CD4-positive, alpha-beta T cell treated with Interferon gamma for 1 hour (primary cell): ENCODE data around the gene RALY.
"Not testable (repeated sequence)": the region's sequence is repeated elsewhere in the genome, so short reads cannot be mapped to it uniquely, and the experiment has no call there.

Experiments
- DNase-seq: peaks from one replicate; pipeline ENCODE4 v3.0.0-alpha.2; 2020

The RALY gene

GRCh38 chr20:34018166-34018565 is 24.5 kb downstream of the RALY start:
- no peak for DNase-seq

DNA sequence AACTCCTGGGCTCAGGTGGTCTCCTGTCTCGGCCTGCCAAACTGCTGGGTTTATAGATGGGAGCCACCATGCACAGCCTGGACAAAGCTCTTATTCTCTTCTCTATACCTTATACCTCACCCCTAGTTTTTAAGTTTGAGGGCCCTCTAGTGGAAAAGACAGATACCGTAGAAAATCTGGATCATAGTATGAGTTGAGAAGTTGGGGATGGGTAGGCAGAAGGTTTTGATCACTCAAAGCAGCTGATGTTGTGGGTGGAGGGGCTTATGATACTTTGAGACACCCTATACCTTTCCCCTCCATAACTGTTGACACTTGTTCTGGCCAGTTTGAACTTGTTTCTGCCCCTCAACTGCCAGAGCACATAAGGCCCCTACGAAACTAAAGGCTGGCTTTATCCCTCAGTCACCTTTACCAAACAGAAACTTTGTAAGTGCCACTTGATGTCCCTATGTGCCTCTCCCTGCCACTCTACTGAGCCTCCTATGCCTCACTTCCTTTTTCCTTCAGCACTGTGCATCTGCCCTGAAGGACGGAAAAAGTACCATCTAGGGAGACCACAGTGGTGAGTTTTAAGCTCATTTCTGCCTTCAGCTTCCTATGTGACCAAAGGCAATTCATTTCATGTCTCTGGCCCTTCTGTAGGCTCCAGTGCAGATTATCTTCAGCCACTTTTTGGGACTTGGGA is 28.6 kb downstream of the RALY start:
- DNase-seq: peak; percentile 7

GRCh38 chr20:34022839-34023234 is 29.1 kb downstream of the RALY start:
- DNase-seq: no peak

- no peak for DNase-seq
Observed at GRCh38 chr20:34023937-34024722, 30.4 kb downstream of the RALY start.

DNA sequence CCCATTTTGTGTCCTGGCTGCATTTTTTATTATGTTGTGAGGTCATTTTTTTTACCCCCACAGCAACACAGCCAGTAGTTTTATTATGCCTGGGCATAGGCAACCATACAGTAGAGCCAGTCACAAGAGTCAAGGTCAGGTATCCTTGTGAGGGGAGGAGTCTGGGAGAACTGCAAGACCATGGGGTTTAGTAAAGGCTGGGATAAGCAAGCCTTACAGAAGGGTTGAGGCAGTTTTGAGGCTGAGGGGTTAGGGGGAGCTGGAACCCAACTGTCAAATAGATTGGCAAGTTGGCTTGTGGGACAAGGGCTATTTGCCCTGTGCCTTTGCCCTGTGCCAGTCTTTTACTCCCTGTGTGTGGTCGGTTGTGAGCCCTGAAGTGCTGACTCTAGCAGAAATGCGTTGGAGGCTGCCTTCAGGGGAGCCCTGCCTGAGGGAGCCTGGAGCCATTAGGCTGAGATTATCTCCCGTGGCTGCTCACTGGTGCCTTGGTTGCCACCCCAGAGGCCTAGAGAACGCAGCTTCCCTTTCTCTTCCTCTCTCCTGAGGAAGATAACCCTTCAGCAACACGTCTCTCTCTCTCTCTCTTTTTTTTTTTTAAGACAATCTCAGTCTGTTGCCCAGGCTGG is 31.1 kb downstream of the RALY start:
- no peak for DNase-seq

- DNase-seq: not testable (repeated sequence)
Observed at GRCh38 chr20:34028013-34028412, 34.3 kb downstream of the RALY start.

GRCh38 chr20:34029415-34029814 is 35.7 kb downstream of the RALY start:
- no peak for DNase-seq

GRCh38 chr20:34030456-34030855 is 36.7 kb downstream of the RALY start:
- no peak for DNase-seq

DNA sequence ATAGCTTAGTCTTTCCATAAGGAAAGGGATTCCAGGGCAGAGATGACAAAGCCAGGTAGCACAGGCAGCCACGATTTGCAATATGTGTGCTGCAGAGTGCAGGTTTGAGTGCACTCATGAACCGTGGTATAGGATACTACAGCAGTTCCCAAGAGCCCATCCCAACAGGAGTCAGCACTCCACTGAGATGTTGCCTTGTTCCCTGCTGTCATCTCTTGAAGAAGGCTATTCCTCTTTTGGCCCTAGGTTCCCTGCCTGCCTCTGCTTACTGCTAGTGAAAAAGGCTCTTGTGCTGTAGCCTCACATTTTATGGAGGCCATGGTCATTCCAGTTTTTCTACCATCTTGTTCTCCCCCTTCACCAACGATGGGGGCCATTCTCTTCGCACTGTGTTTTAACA is 40.2 kb downstream of the RALY start:
- no peak for DNase-seq

- peak; percentile 2 for DNase-seq
Observed at GRCh38 chr20:34037121-34037520, 43.4 kb downstream of the RALY start.

GRCh38 chr20:34037767-34038166 is 44.1 kb downstream of the RALY start:
- DNase-seq: no peak

- no peak for DNase-seq
Observed at GRCh38 chr20:34040300-34040995, 46.7 kb downstream of the RALY start.

- DNase-seq: no peak
Observed at GRCh38 chr20:34041226-34041625, 47.5 kb downstream of the RALY start.

GRCh38 chr20:34042262-34042661 is 48.6 kb downstream of the RALY start:
- no peak for DNase-seq

DNA sequence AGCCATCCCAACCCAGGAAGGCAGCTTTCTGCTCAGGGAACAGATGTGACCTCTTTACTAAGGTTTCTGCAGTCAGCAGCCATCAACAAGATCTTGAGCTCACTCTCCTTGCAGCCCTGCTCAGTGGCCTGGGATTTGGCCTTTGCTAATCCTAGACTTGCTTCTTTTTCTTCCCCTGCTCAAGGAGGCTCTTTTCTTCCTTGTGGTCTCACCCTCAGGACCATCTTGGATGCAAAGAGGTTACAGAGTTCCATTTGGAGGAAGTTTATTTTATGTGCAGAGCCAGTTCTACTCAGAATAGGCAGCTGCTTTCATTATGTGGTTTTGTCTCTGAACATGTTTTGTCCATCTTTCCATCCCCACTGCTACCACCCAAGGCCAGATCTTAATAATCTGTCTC is 49.3 kb downstream of the RALY start:
- no peak for DNase-seq

- DNase-seq: no peak
Observed at GRCh38 chr20:34045294-34045693, 51.6 kb downstream of the RALY start.

DNA sequence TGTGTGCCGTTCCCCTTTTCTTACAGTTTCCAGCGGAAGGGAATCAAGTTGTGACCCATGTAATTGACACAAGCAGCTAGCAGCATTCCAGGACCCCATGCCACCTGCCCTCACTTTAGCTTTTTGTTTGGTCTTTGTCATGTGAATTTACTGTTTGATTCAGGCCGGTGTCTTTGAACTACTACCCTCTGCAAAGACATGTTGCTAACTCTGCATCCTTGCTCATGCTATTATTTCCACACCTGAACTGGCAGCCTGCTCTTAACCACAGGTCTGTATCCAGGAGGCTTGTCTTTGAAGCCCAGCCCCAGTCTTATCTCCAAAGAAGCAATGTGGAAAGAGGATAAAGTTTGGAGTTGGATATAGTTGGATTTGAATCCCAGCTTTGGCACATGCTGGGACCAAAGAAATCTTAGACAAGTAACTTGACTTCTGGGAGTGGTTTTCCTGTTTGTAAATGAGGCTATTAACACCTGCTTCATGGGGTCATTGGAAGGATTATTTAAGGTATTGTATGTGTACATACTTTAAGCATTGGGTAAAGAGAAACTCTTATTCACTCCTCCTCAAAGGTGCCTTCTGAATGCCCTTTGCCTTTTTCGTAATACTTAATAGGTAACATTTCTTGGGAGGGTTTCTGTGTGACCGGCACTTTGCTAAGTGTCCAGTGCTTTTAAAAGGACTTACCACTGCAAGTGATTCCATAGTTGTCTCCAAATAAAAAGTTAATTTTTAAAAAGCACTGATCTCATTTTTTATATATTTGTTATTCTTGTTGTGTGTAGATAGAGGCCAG is 52.4 kb downstream of the RALY start:
- DNase-seq: no peak

DNA sequence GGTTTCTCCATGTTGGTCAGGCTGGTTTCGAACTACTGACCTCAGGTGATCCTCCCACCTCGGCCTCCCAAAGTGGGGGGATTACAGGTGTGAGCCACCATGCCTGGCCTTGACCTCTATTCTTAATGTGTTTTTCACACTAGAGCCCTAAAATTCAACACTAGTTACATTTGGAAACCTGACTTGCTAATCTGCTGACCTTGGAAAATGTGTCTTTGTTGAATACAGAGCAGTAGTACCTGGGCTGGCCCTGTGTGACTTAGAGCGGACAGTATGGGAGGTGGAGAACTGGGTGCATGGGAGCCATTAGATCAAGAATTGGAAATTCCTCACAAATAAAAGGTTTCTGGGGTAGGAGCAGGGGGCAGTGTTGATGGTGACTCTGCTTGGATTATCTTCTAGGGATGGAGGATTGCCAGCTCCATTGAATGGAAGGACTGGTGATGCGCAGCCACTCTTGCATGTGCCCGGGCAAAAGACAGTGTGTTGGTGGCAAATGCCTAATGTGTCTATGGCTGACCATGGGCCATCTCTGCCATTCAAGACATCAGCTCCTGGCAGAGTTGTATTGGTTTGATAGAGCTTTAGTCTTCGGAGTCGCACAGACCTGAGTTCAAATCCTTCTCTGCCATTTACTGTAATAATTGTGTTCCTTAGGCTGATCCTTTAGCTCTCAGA is 53.4 kb downstream of the RALY start:
- DNase-seq: no peak

DNA sequence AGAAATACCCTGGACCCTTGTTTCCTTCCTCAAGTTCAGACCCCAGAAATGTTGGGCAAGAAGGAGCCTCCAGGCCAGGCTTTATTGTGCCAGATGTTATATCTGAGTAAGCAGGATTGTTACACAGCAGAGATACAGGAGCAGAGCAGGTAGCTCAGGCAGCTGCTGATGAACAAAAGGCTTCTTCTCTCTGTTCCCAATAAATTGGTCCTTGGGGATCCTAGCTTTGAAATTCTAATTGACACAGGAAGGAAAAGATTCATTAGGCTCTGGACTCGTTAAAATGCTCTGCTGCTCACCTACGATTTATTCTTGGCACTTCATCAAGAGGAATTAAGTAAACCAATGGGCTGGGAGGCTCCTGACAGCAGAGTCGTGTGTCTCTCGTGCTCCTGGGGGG is 54.2 kb downstream of the RALY start:
- no peak for DNase-seq

DNA sequence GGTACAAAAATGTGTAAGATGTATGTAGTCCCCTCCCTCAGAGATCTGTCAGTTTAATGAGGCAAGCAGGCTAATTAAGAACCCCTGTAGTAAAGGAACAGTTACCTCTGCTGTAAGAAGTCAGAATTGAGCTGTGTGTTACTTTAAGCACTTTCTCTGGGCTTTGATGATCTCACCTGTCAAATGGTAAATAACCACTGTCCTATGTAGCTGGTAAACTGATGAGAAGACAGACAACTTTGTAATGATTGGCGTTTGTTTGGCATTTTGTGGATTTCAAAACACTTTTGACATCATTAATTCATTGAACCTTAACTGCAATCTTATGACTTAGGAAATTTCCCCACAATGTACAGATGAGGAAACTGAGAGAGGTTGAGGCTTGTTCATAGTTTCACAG is 55.7 kb downstream of the RALY start:
- DNase-seq: no peak

DNA sequence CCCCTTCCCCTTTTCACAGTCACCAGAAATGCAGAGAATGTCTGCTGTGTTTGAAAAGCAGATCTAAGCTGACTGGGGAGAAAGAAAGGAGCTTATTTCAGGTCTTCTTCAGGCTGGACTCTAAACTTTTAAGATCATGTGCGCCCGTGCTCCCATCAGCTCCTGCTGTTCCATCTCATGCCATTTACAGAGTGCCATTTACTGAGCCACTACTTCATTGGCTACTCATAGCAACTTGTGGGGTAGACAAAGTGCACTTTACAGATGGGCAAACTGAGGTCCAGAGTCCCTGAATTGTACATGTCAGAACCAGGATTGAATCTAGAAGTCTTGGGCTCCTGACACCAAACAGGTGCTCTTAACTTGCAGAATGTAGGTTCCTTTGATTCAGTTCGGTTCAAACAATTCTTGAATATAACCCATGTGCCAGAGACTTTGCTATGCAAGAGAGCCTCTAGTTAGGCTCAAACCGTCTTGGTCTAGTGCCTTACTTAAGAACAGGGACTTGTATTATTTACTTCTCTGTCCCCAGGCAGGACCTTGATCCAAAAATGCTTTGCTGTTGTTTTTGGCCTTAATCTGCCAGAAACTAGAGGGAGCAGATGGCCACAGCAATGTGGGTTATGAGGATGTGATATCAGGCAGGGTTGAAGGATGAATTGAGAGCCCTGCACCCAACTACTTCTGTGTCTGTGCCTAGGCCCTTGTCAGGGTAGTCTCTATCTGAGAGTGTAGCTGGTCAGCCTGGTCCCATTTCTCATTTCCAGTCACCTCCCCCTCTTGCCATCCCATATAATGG is 56.4 kb downstream of the RALY start:
- DNase-seq: no peak
